Hematopoietic multipotent progenitor cell treated with erythropoietin and hydrocortisone succinate and interleukin-3 and kit ligand, for 17 days (in vitro differentiated cells): ENCODE results near the gene ZNF550.
"Not testable (repeated sequence)": the region's sequence is repeated elsewhere in the genome, so short reads cannot be mapped to it uniquely, and the experiment has no call there.

Source experiments
- DNase-seq: peaks from one replicate; pipeline ENCODE4 v3.0.0-alpha.2; 2015; ENCODE audit warnings: low spot score

Gene ZNF550

DNA sequence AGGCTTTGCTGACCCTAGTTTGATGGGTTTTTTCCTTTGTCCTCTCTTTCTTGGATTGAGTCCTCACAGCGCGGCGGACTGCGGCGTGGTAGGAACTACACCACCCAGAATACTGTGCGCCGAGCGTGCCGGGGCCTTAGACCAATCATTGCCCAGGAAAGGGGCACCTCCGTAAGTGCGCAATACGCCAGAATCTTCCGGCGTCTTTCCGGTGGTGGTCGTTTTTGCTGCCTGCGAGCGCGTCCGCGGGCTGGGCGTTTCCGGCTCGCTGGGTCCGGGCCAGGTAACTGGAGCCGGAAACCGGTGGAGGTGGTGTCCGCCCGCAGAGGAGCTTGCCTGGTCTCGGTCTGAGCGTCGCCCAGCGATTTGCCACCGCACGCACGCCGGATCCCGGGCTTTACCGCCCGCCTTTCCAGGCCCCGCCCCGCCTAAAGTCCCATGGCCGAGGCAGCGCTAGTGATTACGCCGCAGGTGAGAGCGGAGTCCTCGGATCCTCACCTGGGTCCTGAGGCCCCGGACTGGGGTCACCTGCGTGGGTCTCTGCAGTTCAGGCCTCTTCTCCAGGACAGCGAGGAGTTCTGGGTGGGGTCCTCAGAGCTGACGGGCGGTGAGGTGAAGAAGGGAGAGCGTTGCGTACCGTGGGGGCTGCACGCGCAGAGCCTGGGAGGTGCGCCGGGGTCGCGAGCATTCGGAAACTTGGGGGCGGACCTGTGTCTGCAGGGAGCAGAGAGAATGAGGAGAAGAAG, 32.4 kb downstream of the ZNF550 start, which contains the start of gene ZNF549:
Gene ZNF549 (plus strand): TSS at position 221 of the 746 bp plus-strand sequence. CDS start 218 bp downstream, at position 439.
- DNase-seq = peak; percentile 40

DNA sequence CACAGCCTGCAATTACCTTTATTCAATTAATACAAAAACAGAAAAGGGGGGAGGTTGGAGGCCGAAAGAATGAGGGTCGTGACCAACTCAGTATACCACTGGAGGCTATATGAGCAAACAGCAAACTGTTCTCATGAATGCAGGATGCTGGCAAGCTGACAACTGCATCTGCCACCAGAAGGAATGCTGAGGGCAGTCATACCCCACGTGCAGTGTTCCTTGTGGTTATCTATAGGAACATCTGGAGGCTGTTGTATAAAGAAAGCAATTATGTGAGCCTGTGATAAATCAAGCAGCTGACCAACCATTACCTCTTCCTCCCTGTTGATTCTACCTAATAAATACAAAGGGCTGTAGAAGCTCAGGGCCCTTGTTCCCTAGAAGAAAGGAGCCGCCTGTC, 41.6 kb downstream of the ZNF550 start:
- not testable (repeated sequence) for DNase-seq

DNA sequence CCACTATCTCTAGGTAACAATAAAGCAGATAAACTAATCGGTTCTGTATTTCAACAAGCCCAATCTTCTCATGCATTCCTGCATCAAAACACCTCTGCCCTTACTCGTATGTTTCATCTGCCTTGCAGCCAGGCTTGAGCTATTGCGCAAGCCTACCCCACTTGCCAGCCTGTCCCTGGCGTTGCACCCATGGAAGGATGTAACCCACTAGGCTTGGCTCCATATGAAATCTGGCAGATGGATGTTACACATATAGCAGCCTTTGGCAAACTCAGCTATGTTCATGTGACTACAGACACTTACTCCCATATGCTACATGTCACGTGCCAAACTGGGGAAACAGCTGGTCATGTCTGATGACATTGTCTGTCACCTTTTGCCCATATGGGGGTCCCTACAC, 44.4 kb downstream of the ZNF550 start:
- DNase-seq = no peak

DNA sequence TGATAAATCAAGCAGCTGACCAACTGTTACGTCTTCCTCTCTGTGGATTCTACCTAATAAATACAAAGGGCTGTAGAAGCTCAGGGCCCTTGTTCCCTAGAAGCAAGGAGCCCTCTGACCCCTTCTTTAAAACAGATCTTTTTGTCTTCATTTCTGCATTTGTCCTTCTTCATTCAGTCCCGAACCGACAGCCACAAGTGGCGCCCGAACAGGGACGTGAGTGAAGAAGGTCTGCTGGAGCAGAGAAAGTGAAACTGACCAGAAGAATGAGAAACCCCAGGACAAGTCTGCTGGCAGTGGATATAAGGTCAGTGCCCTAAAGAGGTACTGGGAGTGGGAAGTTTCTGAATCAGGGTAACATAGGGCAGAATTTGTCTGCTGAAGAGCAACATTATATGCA, 46.8 kb downstream of the ZNF550 start:
- DNase-seq = no peak

DNA sequence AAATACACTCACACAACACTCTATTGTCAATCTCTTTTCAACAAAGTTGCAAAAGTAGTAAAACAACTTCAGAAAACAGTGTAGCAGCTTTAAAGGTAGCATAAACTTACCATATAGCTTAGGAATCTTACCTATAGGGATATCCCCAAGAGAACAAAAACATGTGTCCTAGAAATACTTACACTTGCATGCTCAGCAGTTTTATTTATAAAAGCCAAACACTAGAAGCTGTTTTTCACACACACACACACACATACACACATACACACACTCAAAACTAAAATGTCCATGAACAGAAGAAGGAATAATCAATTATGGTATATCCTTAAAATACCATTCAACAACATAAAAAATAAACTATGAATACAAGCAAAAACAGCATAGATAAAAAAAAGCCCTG, 48.2 kb downstream of the ZNF550 start:
- DNase-seq = no peak

GRCh38 chr19:57506163-57506562, 53.5 kb downstream of the ZNF550 start:
- DNase-seq = no peak

GRCh38 chr19:57500400-57500799, 59.3 kb downstream of the ZNF550 start:
- DNase-seq = not testable (repeated sequence)

GRCh38 chr19:57499680-57500395, 59.8 kb downstream of the ZNF550 start, which contains the start of gene ZNF773:
TSS of gene ZNF773 (plus strand) at chr19:57499938. CDS start at chr19:57500081, 143 bp downstream.
- peak; percentile 76 for DNase-seq

DNA sequence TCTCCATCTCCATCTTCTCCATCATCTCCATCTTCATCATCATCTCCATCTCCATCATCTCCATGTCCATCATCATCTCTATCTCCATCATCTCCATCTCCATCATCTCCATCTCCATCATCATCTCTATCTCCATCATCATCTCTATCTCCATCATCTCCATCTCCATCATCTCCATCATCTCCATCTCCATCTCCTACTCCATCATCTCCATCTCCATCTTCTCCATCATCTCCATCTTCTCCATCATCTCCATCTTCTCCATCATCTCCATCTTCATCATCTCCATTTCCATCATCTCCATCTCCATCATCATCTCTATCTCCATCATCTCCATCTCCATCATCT, 60.4 kb downstream of the ZNF550 start:
- DNase-seq = not testable (repeated sequence)

DNA sequence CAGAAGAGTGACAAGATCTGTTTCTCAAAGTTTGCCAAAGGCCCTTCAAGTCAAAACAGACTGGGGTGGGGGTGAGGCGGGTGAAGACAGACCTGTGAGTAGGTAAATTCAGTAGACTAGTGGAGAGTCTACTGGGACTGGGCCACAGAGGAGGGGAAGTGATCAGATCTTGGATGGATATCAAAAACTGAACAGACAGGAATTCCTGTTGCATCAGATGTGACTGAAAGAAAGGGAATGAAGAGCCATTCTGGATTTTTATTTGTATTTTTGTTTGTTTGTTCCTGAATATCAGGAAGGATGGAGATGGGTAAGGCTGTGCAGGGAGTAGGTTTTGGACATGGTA, 71.4 kb downstream of the ZNF550 start:
- DNase-seq = not testable (repeated sequence)

GRCh38 chr19:57487477-57488298, 72.0 kb downstream of the ZNF550 start, which contains the start of gene ZNF419:
TSS of gene ZNF419 (plus strand) at chr19:57487750. CDS start at chr19:57487951, 201 bp downstream.
- DNase-seq = peak; percentile 82
